KOPT-K1 (cell line): ENCODE measurements around the gene DDX39B.
"Not testable (repeated sequence)": the region's sequence is repeated elsewhere in the genome, so short reads cannot be mapped to it uniquely, and the experiment has no call there.

ENCODE experiments used
- H3K27ac ChIP-seq: fragments of 200-600 bp; sonication (generic); 2 replicates; pipeline ENCODE4 v1.5.1; 2016; ENCODE audit warnings: antibody characterized with exemption, mild to moderate bottlenecking, low read depth, low read length; ENCODE audit not compliant: poor library complexity, severe bottlenecking
- H3K36me3 ChIP-seq: fragments of 200-600 bp; sonication (generic); 2 replicates; pipeline ENCODE4 v1.5.1; 2017; ENCODE audit warnings: antibody characterized with exemption, mild to moderate bottlenecking, low read length, moderate library complexity; ENCODE audit not compliant: insufficient read depth
- H3K9me3 ChIP-seq: fragments of 200-600 bp; sonication (generic); 2 replicates; pipeline ENCODE4 v1.5.1; 2017; ENCODE audit warnings: antibody characterized with exemption, low read length, mild to moderate bottlenecking; ENCODE audit not compliant: insufficient read depth, poor library complexity, severe bottlenecking

Gene DDX39B

DNA sequence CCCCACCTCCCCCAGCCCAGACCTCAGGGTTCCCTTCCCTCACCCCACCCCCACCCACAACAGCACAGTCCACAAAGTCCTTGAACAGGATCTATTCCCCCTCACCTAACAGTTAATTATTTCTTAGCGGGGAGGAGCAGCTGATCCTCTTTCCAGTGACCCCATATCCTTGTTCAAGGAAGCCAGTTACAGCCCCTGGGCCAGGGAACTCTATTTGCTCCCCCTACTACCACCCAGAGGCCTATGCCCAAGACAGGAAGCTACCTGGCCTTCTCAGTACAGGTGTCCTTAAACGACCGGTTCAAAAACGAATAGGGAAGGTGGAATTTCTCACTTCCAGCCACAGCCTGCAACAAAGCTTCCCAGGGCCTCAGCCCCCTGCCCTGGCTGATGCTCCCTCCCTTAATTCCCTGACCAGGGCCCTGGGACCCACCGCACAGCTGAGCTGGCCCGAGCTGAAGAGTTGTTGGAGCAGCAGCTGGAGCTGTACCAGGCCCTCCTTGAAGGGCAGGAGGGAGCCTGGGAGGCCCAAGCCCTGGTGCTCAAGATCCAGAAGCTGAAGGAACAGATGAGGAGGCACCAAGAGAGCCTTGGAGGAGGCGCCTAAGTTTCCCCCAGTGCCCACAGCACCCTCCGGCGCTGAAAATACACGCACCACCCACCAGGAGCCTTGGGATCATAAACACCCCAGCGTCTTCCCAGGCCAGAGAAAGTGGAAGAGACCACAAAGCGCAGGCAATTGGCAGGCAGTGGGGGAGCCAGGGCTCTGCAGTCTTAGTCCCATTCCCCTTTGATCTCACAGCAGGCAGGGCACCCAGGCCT lies 12.3 kb downstream of the DDX39B start:
- Histone ChIP-seq H3K27ac (no peak overlapping the region), H3K9me3 (no peaks in the 10 kb centered on the region), H3K36me3 (peaks cover 63% of the 10 kb centered on the region)

DNA sequence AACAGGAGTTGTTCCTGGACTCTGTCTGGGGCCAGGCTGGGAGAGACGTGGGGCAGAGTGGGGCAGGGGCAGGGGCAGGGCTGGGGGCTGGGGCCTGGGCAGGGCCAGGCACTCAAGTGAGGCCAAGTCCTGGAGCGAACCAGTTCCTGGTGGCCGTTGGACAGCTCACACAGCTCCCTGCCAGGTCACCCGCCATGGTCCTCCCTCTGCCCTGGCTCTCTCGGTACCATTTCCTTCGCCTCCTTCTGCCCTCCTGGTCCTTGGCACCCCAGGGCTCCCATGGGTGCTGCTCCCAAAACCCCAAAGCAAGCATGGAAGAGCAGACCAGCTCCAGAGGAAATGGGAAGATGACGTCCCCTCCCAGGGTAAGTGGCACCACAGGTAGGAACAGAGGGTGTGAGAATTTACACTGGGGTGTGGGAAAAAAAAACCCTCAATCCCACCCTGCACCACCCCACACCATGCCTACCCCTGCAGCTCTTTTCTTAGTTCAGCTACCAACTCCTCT lies 12.9 kb downstream of the DDX39B start, which contains the start of gene MCCD1:
Gene MCCD1 (plus strand): TSS at position 142 of the 508 bp plus-strand sequence. CDS start 53 bp downstream, at position 195.
- Histone ChIP-seq H3K27ac (no peak within 1 kb of the TSS), H3K9me3 (no peaks in the 10 kb centered on the region), H3K36me3 (peaks cover 57% of the 10 kb centered on the region)

DNA sequence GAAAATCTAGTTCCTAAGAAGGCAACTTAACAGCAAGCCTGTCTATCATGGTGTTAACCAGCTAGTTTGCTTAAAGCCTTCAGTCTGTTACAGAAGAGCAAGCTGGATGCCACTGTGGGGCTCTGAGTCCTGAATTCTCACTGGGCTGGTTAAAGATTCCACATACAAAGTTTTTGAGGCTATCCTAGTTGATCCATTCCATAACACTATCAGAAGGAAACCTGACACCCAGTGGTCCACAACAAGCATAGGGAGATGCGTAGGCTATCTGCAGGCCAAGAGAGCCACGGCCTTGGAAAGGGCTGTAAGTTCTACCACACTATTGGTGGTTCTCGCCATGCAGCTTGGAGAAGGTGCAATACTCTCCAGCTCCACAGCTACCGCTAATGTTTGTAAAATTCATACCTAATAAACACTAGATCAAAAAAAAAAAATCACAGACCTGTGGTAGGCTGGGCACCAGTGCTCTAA lies 13.5 kb downstream of the DDX39B start:
- Histone ChIP-seq H3K27ac (no peak overlapping the region), H3K36me3 (peaks cover 51% of the 10 kb centered on the region), H3K9me3 (no peaks in the 10 kb centered on the region)

DNA sequence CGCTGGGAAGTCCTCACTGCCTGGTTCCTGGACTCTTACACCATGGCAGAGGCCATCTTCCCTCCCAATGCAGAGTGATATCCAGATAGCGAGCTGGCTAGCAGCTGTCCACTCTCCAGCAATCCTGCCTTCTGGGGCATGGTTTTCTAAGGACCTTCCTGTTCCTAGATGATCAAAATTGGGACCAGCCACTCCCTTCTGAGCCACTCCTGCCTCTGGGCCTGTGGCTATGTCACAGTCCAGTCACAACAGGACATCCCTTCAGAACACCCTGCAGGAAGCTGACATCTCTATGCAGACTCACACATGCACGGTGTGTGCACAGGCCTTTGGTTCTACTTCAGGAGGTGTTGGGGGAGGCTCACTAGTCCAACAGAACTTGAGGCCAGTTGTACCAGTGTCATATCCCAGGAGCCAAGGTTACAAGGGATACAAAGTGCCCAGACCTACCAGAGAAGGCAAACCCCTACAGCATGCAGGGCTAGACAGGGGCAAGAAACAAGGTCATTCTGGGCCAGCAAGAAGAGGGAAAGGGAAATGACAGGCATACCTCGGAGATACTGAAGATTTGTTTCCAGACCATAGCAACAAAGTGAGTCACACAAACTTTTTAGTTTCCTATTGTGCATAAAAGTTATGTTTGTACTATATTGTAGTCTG lies 15.7 kb downstream of the DDX39B start:
- Histone ChIP-seq H3K27ac (no peak overlapping the region), H3K9me3 (no peaks in the 10 kb centered on the region), H3K36me3 (peaks cover 28% of the 10 kb centered on the region)

DNA sequence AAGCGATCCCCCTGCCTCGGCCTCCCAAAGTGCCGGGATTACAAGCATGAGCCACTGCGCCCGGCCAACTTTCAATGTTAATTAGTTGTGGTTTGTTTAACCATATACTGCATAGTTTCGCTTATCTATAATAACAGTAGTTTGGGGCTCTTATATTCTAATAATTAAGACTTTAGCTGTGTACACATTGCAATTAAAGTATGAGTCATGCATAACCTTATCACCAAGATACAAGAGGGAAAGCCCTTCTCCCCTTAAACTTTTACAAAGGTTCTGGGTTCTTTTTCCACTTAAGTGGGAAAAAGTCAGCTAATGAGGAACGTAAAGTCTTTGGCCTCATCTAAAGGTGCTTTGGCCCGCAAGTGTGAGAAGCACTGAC lies 16.3 kb downstream of the DDX39B start:
- Histone ChIP-seq H3K36me3 (peaks cover 23% of the 10 kb centered on the region), H3K27ac (no peak overlapping the region), H3K9me3 (no peaks in the 10 kb centered on the region)

DNA sequence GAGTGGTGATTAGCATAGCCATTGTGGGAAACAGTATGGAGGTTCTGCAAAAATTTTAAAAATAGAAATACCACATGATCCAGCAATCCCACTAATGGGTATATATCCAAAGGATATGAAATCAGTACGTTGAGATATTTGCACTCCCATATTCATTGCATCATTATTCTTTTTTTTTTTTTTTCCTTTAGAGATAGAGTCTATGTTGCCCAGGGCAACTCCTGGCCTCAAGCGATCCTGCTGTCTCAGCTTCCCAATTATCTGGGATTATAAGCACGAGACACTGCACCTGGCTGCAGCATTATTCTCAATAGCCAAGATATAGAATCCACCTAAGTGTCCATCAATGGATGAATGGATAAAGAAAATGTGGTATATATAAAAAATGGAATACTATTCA lies 20.0 kb downstream of the DDX39B start:
- no peaks in the 10 kb centered on the region for H3K9me3 ChIP-seq
- no peak overlapping the region for H3K27ac ChIP-seq
- H3K36me3 ChIP-seq: no peaks in the 10 kb centered on the region

DNA sequence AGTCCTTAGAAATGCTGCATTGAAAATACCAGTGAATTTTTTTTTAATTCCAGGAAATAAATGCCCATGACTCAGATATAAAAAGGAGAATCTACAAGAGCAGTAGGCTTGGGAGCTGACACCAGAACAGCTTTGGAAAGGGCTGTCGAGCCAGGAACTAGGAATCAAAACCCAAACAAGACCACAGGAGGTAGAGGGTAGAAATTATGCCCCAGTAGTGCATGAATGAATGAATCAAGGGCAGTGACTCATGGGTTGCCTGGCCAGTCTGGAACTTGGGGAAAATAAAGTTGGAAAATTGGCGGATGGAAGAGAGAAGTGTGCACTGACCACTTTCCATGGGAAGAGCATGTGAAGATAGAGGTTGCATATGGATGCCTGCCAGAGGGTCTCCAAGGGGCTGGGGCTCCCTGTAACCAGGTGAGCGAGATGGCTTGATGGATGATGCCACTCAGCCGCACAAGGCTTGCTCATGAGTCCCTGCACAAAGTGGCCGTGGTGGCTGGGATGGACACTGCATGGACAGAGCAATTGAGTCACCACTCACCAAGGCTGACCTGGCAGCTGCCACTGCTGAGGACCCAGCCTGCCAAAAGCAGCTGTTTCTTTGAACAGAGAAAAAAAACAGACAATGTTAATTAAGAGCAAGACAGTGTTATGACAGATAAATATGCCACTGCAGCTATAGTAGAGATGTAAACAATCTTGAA lies 28.2 kb downstream of the DDX39B start:
- Histone ChIP-seq H3K27ac (no peak overlapping the region), H3K9me3 (no peaks in the 10 kb centered on the region), H3K36me3 (peaks cover 34% of the 10 kb centered on the region)

DNA sequence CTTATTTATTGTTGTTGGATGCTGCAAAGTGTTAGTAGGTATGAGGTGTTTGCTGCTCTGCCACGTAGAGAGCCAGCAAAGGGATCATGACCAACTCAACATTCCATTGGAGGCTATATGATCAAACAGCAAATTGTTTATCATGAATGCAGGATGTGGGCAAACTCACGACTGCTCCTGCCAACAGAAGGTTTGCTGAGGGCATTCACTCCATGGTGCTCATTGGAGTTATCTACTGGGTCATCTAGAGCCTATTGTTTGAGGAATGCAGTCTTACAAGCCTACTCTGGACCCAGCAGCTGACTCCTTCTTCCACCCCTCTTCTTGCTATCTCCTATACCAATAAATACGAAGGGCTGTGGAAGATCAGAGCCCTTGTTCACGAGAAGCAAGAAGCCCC lies 31.8 kb downstream of the DDX39B start:
- H3K9me3 ChIP-seq: no peaks in the 10 kb centered on the region
- peaks cover 70% of the 10 kb centered on the region for H3K36me3 ChIP-seq
- no peak overlapping the region for H3K27ac ChIP-seq

DNA sequence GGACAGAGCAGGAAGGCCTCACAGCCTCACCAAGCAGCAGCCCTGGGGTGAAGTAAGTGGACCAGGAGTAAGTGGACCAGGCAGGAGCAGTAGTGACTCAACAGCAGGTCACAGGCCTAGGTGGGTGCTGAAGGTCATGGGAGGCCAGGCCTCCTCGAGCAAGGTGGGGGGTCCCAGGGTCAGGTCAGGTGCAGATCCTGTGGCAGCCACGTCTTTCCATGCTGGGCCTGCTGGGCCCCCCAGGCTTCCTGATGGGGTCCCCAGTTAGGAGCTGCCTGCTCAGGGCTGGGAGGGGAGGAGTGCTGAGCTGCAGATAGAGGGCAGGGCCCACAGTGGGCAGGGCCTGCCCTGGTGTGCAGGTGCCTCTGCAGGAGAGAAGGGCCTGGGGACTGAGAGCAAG lies 32.8 kb downstream of the DDX39B start:
- not testable (repeated sequence) for H3K27ac ChIP-seq, H3K9me3 ChIP-seq
- H3K36me3 ChIP-seq: peaks cover 70% of the 10 kb centered on the region

DNA sequence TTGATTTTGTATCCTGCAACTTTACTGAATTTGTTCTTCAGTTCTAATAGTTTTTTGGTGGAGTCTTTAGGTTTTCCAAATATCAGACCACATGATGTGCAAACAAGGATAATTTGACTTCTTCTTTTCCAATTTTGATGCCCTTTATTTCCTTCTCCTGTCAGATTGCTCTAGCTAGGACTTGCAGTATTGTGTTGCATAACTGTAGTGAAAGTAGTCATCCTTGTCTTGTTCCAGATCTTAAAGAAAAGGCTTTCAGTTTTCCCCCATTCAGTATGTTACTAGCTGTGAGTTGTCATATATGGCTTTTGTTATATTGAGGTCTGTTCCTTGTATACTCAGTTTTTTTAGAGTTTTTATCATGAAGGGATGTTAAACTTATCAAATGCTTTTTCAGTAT lies 39.2 kb downstream of the DDX39B start:
- H3K9me3 ChIP-seq: no peaks in the 10 kb centered on the region
- peaks cover 31% of the 10 kb centered on the region for H3K36me3 ChIP-seq
- no peak overlapping the region for H3K27ac ChIP-seq

DNA sequence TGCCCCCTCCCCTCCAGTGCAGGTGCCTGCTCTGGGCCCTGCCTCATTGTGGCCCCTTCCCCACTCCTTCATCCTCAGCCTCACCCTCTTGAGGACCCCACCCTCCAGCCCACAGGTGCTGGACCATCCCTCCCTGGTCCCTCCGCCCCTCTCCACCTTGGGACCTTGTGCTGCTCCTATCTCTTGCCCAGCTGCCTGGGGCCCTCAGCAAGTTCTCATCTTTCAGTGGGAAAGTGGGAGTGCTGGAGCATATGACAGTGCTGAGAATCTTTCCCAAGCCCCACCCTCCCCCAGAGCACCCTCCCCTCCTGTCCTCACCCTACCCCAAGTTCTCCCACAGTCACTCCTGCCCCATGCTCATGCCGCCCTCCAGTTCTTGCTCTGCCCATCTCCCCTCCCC lies 42.2 kb downstream of the DDX39B start:
- H3K27ac ChIP-seq, H3K9me3 ChIP-seq, H3K36me3 ChIP-seq: not testable (repeated sequence)

DNA sequence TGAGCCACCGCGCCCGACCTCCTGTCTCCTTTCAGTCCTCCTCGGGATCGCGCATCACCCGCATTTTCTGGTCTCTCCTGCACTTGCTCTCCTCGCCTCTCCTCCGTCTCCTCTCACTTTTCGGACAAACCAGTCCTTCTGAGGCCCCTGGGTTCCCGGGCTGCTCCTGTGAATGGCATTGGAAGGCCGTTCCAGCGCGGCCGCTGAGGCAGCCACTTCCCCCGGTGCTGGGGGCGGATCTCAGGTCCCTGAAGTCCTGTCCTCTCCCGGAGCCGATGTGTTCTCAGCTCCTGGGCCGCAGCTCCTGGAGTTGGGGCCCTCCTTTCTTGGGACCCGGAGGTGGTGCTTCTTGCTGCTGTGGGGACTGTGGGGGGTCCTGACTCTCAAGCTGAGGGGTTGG lies 43.1 kb downstream of the DDX39B start:
- H3K36me3 ChIP-seq: 0 out of 2 replicates have a peak, but pooled peaks cover 6% of the 10 kb centered on the region
- no peaks in the 10 kb centered on the region for H3K9me3 ChIP-seq
- H3K27ac ChIP-seq: no peak overlapping the region

DNA sequence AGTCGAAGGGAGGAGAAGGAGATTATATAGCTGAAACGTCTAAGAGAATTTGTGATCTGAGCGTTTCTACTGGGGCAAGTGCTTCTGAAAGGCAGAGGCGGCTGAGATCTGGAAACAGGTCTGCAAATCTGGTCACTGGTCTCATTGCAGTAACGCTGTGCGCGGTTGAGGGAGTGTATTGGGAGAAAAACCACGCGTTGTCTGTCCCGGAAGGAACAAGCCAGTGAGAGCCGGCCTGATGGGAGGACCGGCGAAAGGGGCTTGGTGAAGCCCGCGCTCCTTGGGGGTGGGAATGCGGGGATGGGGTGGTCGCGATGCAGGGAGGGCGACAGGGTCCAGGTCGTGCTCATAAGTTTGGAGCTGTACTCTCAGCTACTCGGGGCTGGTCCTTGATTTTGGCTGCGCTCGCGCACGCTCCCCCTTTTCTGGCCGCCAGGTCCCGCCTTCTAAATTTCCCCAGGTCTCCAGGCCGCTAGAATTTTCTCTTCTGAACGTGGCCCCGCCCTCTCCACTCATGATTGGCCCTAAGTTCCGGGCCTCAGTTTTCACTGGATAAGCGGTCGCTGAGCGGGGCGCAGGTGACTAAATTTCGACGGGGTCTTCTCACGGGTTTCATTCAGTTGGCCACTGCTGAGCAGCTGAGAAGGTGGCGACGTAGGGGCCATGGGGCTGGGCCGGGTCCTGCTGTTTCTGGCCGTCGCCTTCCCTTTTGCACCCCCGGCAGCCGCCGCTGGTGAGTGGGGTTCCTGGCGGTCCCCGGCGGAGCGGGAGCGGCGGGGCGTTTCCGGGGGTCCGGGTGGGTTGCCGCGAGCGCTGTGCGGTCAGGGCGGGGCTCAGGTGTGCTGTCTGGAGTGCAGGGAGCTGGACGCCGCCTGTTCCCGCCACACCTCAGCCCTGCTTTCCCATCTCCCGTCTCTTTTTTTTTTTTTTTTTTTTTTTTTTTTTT lies 44.0 kb downstream of the DDX39B start, which contains the start of gene MICB:
Gene MICB (plus strand): TSS at position 615 of the 946 bp plus-strand sequence. CDS start 49 bp downstream, at position 664.
- Histone ChIP-seq H3K36me3 (0 out of 2 replicates have a peak, but pooled peaks cover 6% of the 10 kb centered on the region), H3K9me3 (no peaks in the 10 kb centered on the region), H3K27ac (peak within 1 kb of the TSS; percentile 47)

DNA sequence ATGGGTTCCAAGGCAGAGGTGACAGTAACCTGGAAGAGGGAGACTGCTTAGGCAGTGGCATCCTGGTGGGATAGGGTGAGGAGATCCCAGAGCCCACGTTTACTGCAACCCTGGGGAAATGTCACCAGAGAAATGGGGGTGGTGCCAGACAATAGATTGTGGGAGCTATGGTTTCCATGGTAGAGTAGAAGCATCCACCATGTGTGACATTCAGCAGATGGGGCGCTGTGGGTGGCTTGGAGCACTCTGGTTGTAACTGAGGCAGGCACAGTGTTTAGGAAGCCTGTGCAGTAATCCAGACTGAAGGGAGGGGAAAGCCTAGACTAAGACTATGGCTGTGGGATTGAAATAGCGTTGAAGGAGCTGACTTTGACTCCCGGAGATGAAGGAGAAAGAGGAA lies 45.0 kb downstream of the DDX39B start:
- not testable (repeated sequence) for H3K9me3 ChIP-seq, H3K36me3 ChIP-seq
- H3K27ac ChIP-seq: peak overlapping the region; percentile 47
